Occipital lobe (tissue), 2 donors: Measurements from ENCODE around the gene OPTC. TPM values are rescaled to one million over a fixed set of nuclear protein-coding genes. Genes with fewer than 3 reads are reported as not detected.

Experiments used
- DNase-seq: peaks from one replicate; lab custom pipeline; 2025; lab: John Stamatoyannopoulos, UW
- total RNA-seq: library from RNA; depleted of rRNA; stranded (reverse); fragments of >200 nt; gene quantifications from one replicate; pipeline ENCODE4 v1.2.3, GENCODE V29; 2014

OPTC gene
- total RNA-seq, 1 donor from 2014 or later, result not detected

- no peak for DNase-seq
Measured at GRCh38 chr1:203536575-203536974, 42.6 kb downstream of the OPTC start.

- no peak for DNase-seq
Measured at GRCh38 chr1:203536980-203537455, 43.1 kb downstream of the OPTC start.

DNA sequence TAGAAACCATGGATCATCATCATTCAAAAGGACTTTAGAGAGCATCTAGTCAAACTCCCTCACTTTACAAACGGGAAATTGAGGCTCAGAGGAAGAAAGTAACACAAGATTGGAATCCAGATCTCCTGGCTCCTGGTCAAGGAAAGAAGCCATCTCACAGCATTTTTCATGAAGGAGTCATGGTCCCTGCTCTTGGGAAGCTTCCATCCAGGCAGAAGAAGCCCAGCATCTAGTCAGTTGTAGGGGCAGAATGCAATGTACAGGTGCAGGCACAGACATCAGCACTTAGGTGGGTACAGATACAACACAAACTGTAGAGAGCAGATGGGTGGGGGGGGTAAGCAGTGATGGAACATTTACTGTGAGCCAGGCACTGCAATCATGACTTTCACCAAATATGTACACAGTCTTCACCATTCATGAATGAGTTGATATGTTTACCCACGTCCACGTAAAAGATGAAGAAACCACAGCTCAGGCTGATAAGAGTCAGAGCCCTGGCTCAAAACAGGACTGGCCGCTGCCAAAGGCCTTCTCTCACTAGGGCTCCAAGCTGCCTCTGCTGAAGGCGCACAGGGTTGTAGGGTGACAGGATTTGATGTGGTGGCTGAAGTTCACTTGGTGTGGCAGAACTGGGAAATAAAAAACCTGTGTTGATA is 44.0 kb downstream of the OPTC start:
- no peak for DNase-seq

DNA sequence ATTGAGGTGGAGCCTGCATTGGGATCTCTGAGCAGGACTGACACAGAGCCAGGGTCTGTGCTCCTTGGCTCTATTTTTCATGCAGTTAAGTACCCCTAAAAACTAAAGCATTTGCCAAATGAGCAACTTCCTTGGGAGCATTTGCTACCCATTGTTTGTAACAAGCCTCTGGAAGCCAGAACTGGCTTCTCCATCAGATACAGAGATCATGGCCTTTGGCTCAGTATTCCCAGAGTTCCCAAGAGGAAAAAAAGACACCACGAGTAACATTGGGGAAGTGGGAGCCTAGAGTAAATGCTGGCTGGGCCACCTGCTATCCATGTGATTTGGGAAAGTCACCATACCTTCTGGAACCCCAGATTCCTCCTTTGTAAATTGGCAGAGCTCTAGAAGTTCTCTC is 44.8 kb downstream of the OPTC start:
- no peak for DNase-seq

GRCh38 chr1:203539831-203540546 is 46.0 kb downstream of the OPTC start:
- DNase-seq, result no peak

DNA sequence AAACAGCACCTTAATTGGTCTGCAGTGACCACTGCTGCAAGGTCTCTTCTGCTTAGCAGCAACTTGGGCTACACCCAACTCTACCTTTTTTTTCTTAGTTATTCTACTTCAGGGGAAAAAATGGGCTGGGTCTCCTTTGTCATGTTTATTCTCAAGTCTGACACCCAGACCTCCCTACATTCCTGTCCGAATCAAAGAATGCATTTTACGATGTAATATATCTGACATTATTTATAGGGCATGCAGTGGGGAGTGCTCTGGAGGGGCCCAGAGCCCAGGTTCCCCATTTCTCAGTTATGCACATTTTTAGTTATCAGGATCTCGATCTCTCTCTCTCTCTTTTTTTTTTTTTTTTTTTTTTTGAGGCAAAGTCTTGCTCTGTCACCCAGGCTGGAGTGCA is 50.5 kb downstream of the OPTC start:
- DNase-seq, result no peak

DNA sequence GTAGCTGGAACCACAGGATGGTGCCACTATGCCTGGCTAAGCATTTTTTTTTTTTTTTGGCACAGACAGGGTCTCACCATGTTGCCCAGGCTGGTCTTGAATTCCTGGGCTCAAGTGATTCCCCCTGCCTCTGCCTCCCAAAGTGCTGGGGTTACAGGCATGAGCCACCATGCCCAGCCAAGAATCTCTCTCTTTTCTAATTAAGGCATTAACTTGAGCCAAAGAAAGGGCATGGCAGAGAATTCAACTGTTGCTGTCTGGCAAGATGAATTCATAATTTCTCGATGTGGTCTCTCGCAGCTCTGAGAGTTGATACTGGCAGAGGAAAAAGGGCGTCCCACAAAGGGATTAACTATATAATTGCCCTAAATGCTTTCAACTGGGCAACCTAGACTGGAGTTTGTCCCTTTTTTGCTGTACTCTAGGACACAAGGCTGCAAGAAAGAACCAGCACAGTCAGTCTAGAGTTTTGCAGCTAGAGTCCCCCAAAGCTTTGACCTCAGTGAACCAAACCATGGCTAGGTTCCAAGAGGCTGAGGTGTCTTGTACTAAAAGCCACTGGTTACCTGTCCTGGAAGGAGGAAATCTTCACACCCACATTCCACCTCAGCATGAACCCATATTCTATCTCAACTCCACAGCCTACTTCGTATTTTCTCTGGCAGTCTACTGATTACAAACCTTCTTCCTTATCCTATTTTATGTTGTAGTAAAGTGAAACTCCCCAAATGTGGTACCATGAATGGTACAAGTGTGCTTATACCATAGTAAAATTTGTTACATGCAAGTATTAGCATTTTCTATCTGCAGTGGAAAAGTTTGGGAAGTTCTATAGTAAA is 51.2 kb downstream of the OPTC start:
- DNase-seq, result no peak

DNA sequence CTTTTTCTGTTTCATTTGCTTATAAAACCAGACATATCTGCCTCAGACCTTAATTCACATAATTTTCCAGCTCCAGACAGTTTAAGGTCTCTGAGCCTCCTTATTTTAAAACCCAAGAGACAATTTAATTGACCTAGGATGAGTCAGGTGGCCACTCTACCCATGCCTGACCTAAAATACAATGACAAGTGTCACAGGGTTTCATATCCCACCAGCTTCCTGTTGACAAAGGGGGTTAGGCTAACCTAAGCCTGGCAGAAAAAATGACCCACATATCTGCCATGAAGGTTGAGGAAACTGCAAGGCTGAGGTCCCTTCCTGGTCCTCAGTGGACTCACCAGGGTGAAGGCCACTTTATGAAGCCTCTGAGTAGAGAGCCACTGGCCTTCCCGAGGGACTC is 52.3 kb downstream of the OPTC start:
- DNase-seq, result no peak

GRCh38 chr1:203547147-203547546 is 53.2 kb downstream of the OPTC start:
- DNase-seq, result no peak

DNA sequence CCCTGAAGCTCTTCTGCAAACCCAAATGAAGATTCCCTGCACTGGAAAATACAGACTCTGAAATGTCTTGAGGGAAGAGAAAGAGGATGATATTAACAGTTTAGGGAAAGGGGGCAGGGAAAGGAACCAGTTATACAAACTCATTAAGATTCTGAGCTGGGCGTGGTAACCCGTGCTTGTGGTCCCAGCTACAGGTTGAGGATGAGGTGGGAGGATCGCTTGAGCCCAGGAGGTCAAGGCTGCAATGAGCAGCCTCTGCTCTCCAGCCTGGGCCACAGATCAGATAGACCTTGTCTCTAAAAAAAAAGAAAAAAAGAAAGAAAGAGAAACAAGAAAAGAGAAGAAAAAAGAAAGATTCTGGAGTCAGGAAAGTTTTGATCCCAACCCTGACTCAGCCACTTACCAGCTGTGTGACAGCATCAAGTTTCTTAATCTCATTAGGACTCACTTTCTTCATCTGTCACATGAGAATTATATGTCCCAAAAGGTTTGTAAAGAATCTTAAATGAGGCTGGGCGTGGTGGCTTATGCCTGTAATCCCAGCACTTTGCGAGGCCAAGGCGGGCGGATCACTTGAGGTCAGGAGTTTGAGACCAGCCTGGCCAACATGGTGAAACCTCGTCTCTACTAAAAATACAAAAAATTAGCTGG is 53.9 kb downstream of the OPTC start:
- DNase-seq, result no peak

GRCh38 chr1:203548892-203549291 is 54.9 kb downstream of the OPTC start:
- no peak for DNase-seq

- no peak for DNase-seq
Measured at GRCh38 chr1:203549309-203549708, 55.4 kb downstream of the OPTC start.

DNA sequence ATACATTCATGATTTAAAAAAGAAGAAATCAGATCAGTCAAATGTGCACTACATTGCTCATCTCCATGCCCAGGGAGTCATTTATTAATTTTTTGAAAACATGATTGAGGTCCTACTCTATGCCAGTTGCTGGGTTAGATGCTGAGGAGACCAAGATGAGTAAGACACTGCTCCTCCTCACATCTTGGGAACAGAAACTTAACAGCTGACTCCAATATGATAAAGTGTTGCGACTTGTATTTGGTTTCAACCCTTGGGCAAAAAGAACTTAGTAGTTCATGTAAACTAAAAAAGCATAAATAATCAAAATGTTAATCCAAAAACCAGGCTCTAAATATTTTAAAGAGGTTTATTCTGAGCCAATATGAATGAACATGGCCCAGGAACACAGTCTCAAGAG is 56.9 kb downstream of the OPTC start:
- DNase-seq, result no peak

GRCh38 chr1:203551550-203551949 is 57.6 kb downstream of the OPTC start:
- DNase-seq, result no peak

DNA sequence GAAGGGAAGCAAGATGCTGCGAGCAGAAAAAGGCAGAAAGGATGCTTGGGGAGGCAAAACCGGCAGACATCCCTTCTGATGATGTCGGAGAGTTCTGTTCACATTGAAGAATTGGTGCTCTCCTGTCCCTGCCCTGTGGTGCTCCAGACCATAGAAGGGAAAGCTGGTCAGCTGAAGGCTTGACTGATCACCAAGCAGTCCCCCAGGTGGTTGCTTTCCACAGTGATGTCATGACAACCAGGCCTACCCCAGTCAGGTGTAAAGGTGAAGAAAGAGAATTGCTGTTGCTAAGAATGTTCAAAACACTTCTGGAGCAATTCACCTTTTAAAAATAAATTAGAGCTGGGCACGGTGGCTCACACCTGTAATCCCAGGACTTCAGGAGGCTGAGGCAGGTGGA is 59.5 kb downstream of the OPTC start:
- no peak for DNase-seq

GRCh38 chr1:203554071-203554470 is 60.1 kb downstream of the OPTC start:
- DNase-seq, result no peak

- DNase-seq, result no peak
Measured at GRCh38 chr1:203555076-203555475, 61.1 kb downstream of the OPTC start.

DNA sequence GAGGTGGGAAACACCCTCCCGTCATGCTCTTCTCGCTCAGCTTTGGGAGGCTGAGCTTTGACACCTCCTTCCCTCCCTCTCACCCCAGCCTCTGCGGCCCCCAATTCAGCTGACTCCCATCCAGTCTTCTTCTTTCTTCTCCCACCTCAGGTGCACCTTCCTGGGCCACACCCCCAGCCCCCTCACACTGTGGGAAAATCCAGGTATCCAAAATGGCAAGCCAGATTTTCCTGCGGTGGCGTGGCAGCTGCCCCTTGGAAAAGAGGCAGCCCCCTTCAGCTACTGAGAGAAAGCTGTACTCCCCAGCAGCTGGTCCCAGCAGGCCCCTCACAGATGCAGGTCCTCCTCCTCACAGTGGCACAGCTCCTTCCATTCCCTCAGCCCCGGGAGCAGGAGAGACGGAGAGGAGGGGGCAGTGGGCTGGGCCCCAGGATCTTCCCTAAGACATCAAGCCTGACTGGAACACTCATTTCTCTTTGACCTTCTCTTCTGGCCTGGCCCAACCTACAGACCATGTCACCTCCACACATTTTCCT is 61.6 kb downstream of the OPTC start:
- no peak for DNase-seq

DNA sequence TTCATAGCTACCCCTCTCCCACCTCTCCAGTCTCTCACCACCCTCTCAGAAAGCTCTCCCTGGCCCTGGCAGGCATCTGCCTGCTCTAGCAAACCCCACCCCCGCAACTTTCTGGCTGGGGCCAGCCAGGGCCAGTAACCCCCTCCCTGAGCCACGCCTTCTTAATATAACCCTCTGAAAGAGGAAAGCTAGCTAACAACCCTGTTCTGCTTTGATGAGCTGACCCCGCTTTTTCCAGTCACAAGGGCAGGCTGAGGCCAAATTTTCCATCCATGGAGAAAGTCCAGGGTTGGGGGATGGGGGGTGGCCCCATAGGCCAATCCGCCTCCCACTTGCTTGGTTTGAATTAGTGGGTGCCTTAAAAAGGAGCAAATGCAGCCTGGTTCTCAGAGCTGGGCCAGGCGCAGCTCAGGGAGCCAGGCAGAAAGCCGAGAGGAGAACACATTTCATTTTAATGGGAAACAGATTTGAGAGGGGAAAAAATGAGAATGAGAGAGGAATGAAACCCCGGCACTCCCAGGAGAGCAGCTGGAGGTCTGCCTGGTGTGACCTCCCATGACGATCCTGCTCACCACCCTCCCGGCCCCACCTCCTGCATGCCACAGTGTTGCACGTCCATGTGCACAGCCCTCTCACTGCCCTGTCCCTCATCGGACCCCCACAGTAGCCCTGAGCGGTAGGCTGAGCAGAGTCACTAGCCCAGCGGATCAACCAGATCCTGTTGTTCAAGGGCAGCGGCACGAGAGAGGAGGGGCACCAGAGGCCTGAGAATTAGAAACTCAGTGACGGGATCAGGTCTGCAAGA is 62.3 kb downstream of the OPTC start:
- DNase-seq, result no peak

- DNase-seq, result peak; percentile 69
Measured at GRCh38 chr1:203557390-203557789, 63.4 kb downstream of the OPTC start.
